ENCODE measurements around the gene HEATR5A.
A peak's percentile ranks its signal among the peaks of the same experiment; 100 is the strongest.
"Not testable (repeated sequence)": the region's sequence is repeated elsewhere in the genome, so short reads cannot be mapped to it uniquely, and the experiment has no call there.

The HEATR5A gene

DNA sequence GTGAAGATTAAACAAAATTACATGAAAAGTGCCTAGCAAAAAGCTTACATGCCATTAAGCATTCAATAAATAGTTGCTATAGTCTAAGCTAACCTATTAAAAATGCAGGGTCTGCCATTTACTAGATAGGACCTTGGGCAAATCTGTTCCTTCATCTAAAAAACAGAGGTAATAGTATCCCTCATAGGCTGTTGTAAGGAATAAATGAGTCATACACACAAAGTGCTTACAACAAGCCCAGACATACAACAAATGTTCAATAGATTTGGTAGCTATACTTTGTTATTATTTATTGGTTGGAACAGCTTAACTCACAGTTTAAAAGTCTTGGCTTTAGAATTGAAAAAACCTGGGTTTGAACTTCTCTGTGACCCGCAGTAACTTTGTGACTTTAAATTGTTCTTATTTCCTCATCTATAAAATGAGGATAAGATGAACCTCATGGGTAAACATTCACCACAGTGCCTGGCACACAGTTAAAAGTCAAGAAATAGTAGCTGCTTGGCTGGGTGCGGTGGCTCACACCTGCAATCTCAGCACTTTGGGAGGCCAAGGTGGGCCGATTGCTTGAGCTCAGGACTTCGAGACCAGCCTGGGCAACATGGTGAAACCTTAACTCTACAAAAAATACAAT lies 24.7 kb downstream of the HEATR5A start:
- H3K27ac ChIP-seq, result no peak overlapping the region
- H3K4me3 ChIP-seq, result no peak overlapping the region

DNA sequence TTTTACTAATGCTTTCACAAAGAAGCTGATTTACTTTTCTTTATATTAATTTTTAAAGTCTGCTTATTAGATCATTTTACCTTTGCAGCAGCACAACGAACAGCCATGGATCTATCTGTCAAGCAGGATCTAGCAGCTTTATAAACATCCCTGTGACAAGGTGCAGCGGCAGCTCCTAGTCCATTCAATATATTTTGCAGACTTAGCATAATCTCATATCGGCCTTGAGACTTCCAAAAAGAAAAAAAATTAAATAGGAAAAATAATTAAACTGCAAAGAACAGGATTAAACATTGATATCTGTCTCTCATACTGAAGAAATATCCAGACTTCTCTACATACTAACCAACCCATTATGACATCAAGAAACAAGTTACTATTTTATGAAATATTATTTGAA lies 25.2 kb downstream of the HEATR5A start:
- Histone ChIP-seq H3K27ac (no peak overlapping the region), H3K4me3 (no peak overlapping the region)

DNA sequence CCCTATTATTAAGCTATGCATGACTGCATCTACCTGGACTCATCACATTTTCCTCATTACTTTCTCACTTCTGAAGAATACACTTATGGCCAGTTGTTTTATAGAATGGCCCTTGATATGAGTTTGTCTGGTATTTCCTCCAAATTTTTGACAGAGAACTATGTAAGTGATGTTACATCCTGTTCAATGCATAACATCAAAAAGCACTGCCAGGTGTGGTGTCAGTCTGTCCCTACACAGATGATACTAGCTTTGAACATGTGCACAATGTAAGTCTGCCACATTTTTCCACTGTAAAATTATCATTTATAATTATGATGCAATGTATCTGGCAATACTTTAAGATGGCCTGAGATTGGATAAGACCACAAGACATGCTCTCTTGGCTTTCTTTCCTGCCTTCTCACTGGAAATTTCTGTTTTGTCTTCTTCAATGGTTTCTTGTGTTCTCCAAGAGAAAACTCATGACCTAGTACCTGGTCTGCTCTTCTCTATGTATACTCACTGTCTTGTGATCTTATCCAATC lies 28.3 kb downstream of the HEATR5A start:
- H3K27ac ChIP-seq, result no peak overlapping the region

DNA sequence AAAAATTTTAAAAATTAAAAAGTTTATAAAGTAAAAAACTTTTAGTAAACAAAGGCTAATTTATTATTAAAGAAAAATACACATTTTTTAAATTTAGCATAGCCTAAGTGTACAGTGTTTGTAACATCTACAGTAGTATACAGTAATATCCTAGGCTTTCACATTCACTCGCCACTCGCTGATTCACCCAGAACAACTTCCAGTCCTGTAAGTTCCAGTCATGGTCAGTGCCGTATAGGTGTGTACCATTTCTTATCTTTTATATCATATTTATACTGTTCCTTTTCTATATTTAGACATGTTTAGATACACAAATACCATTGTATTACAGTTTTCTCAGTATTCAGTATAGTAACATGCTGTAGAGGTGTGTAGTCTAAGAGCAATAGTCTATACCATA lies 28.9 kb downstream of the HEATR5A start:
- H3K4me3 ChIP-seq, result no peak overlapping the region
- H3K27ac ChIP-seq, result no peak overlapping the region

More for the DNA sequence above, 28.3 kb downstream of the HEATR5A start:
- no peak overlapping the region for H3K4me3 ChIP-seq

DNA sequence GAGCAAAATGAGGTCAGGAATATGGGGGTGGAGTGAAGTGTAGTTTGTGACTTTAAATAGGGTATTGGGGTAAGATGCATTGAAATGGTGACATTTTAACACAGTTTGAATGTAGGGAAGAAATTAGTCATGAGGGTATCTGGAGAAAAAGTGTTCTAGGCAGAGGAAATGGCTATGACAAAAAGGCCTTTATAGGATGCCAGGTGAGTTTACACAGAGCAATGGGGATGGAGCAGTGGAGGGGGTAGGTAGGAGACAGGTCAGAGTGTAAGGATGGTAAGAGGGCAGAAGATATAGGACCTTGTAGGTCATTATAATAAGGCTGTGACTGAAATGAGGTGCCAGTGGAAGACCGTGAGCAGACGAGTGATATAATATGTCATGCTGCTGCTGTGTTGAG lies 30.4 kb downstream of the HEATR5A start:
- no peak overlapping the region for H3K4me3 ChIP-seq
- H3K27ac ChIP-seq, result no peak overlapping the region

DNA sequence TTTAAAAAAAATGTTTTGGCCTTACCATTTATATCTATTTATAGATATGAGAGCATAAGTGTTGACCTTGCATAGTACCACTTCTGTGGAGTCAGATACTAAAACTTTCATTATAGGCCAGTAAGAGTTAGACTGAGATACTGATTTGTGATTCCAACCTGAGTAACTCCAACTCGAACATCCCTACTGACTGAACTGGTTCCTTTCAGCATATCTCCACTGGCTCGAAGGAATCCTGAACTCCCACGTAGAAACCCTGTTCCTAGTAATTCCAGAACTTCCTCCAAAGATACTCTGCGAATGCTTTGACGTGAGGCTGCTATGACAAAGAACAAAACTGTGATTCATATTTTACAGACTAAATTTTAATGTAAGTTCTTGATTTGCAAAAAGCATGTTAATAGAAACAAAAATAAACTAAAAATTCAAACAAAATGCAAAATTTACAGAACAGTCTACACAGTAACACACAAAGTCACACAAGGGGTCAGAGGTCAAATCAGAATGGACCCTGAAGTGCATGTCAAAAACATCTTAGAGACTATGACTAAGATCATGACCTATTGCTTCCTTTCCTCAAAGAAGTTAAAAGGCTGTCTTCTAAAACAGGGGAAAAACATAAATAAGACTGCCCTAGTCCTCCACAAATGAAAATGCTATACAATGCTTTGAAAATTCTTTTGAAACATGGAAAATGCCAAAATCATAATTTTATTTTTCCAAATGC lies 31.5 kb downstream of the HEATR5A start:
- Histone ChIP-seq H3K4me3 (no peak overlapping the region), H3K27ac (no peak overlapping the region)

DNA sequence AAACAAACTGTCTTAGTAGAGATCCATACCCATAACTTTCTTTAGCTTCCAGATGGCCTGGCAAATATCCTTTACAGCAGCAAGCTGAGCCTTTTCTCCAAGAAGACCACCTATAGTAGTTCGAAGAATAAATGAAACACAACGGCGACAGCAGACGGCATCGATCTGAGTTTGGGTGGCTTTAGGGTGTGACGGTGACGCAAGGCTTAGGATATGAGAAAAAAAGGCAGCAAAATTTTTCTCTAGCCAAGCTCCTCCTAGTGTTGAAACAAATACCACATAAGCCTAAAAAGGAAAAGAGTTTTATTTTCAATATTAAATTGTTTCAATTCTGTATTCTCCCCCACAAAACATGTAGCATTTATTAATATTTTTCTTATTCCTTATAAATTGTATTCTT lies 33.3 kb downstream of the HEATR5A start:
- H3K27ac ChIP-seq, result no peak overlapping the region
- H3K4me3 ChIP-seq, result no peak overlapping the region

DNA sequence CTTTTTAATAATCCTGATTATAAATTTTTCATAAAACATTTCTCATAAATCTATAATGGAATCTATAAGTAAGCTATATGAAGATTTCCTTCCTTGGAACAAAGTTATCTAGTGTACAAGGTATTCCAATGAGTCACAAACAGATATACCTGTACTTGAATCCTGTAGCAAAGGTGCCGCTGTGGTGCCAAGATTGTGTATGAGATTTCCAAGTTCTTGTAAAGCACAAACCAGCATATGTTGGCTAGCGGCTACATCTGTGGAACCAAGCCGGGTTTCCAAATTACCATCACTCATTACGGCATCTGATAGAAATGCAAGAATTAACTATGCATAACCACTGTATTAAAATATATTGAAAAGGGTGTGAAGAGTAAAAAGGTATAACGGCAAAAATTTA lies 34.1 kb downstream of the HEATR5A start:
- H3K4me3 ChIP-seq, result no peak overlapping the region

DNA sequence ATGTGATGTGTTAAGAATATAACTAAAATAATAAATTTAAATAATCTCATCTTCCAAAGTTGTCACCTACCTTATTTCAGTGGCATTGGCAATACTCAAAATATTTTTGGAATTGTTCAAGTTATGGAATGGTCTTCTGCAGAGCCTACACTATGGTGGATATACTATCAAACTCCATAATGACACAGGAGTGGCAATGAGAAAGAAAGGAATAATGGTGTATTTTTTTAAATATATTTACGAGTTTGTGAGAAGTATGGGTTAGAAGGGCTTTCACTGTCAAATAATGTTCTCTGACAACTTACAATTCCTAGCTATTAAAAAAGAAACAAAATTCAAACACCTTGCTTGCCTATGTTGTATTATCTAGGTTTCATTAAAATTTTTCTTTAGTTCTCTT lies 38.1 kb downstream of the HEATR5A start:
- no peak overlapping the region for H3K4me3 ChIP-seq

More for the DNA sequence above, 34.1 kb downstream of the HEATR5A start:
- no peak overlapping the region for H3K27ac ChIP-seq

DNA sequence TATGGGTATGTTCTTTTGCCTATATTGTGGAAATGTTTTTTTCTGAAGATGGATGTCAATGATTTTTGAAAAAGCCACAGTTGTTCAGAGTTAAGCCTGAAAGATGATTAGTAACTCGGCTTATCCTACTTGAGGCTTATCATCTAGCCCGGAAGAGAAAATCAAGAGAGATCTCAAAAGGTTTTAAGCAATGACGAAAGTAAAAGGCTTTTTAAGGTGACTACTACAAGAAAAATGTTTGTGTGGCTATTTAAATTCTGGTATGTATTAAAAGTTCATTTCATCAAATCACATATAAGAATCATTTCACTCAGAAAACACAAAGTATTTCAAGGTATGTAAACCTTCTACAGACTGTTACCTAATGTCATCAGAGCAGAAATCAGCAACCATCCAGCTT lies 40.2 kb downstream of the HEATR5A start:
- H3K4me3 ChIP-seq, result no peak overlapping the region
- no peak overlapping the region for H3K27ac ChIP-seq

More for the DNA sequence above, 38.1 kb downstream of the HEATR5A start:
- no peak overlapping the region for H3K27ac ChIP-seq

DNA sequence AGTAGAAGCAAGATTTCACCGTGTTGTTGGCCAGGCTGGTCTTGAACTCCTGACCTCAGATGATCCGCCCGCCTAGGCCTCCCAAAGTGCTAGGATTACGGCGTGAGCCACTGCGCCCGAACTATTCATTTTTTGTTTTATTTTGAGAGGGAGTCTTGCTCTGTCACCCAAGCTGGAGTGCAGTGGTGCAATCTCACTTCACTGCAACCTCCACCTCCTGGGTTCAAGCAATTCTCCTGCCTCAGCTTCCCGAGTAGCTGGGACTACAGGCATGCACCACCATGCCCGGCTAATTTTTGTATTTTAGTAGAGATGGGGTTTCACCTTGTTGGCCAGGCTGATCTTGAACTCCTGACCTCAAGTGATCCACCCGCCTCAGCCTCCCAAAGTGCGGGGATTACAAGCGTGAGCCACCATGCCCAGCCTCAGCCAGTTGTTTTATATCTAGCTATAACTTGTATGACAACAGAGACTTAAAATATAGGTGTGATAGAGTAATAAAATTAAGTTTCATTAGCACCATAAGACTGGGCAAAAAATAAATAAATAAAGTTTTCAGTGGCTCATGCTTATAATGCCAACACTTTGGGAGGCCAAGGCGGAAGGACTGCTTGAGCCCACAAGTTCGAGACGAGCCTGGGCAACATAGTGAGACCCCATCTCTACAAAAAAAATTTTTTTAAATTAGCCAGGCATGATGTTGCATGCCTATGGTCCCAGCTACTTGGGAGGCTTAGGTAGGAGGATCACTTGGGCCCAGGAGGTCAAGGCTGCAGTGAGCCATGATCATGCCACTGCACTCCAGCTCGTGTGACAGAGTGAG lies 41.0 kb downstream of the HEATR5A start:
- H3K27ac ChIP-seq, H3K4me3 ChIP-seq: not testable (repeated sequence)

DNA sequence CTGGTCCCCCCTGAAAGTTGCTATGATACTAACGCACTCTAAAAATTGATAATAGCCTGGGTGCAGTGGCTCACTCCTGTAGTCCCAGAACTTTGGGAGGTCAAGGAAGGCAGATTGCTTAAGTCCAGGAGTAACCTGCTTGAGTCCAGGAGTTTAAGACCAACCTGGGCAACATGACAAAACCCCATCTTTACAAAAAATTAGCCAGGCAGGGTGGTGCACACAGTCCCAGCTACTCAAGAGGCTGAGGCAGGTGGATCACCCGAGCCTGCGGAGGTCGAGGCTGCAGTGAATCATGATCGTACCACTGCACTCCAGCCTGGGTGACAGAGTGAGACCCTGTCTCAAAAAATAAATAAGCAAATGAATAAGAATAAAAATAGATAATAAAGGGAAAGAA lies 42.9 kb downstream of the HEATR5A start:
- no peak overlapping the region for H3K27ac ChIP-seq
- no peak overlapping the region for H3K4me3 ChIP-seq

DNA sequence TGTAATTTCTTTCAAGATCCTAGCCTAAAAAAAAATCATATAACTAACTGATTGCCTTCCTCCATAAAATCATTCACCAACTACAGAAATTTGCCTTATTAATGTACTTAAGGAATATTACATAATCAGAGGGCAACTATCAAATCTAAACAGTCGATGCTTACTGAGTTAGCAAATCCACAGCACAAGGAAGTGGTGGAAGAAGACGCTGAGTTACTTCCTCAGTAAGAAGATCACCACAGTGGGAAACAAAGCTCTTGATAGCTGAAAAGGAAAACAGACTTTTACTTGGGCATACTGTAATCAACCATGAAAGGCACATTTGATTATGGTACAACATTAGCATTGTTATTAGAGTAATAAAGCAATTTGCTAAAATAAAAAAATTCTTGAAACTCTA lies 48.7 kb downstream of the HEATR5A start:
- Histone ChIP-seq H3K27ac (peak overlapping the region in 1 of 21 experiments; percentile 18), H3K4me3 (no peak overlapping the region)

DNA sequence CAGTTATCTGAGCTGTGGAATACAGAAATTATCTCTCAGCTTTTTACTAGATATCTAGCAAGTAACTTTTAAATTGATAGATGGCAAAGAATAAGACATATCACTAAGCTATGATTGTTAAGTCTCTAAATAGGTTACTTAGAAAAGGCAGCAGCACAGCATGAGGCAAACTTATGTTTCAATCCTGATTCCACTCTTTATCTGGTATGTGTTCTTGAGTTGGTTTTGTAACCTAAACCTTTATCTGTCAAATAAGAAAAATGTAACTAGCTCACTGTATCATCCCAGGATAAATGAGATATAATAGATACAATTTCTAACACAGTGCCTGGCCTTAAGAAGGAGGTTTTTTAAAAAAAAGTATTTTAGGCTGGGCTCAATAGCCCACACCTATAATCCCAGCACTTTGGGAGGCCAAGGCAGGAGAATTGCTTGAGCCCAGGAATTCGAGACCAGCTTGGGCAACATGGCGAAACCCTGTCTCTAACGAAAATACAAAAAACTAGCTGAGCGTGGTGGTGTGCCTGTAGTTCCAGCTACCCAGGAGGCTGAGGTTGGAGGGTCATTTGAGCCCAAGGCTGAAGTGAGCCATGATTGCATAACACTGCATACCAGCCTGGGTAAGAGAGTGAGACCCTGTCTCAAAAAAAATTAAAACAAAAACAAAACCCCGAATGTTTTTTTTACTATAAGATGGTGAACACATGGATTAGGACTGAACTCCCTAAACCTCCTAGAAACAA lies 56.8 kb downstream of the HEATR5A start:
- Histone ChIP-seq H3K4me3 (no peak overlapping the region), H3K27ac (no peak overlapping the region)

DNA sequence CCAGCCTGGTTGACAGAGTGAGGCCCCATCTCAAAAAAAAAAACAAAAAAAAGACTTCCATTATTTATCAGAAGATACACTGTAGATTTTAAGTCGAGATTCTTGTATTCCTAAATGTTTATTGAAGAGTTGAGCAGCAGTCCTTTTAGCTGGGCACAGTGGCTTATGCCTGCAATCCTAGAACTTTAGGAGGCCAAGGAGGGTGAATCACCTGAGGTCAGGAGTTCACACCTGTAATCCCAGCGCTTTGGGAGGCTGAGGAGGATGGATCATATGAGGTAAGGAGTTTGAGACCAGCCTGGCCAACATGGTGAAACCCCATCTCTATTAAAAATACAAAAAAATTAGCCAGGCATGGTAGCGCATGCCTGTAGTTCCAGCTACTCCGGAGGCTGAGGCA lies 57.6 kb downstream of the HEATR5A start:
- H3K4me3 ChIP-seq, result no peak overlapping the region
- no peak overlapping the region for H3K27ac ChIP-seq

DNA sequence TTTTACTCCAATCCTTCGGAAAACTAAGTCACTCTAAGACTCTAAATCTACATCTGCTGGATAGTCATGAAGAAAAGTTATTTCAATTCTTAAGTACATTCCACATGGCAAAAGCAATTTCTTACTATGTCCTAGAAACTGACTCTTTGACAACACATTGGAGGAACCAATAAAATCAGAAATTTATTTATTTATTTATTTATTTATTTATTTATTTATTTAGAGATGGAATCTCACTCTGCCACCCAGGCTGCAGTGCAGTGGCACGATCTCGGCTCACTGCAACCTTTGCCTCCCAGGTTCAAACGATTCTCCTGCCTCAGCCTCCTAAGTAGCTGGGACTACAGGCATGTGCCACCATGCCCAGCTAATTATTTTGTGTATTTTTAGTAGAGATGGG lies 58.6 kb downstream of the HEATR5A start:
- H3K27ac ChIP-seq, result not testable (repeated sequence)

DNA sequence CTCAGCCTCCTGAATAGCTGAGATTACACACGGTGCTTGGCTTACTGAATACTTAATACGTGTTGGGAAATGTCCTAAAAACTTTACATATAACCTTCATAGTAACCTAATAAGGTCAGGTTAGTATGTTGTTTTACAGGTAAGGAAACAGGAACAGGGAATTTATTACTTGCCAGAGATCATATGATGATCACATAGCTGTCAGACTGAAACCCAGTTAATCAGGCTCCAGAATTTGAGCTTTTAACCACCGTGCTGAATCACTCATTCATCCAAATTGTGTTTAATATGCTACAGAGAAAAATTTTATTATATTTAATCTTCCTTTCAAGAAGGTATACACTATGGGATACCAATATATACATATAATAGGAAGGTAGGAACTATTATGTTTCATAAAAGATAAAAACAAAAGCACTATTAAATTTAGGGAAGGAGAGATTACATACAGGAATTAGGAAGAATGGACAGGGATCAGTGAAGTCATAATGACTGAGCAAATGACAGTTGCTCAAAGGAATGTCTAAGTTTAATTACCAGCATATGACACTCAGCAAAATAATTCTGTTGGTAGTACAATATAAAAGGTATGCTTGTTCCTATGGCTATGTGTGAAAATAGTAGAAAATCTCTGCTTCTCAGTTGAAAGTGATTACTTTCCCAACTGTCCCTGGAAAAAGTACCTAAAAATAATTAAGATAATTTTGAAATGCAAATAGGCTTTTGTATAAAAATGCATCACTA lies 59.3 kb downstream of the HEATR5A start:
- Histone ChIP-seq H3K4me3 (no peak overlapping the region), H3K27ac (peak overlapping the region in 4 of 21 experiments; percentile 11 to 47 (median 18))

More for the DNA sequence above, 58.6 kb downstream of the HEATR5A start:
- not testable (repeated sequence) for H3K4me3 ChIP-seq

DNA sequence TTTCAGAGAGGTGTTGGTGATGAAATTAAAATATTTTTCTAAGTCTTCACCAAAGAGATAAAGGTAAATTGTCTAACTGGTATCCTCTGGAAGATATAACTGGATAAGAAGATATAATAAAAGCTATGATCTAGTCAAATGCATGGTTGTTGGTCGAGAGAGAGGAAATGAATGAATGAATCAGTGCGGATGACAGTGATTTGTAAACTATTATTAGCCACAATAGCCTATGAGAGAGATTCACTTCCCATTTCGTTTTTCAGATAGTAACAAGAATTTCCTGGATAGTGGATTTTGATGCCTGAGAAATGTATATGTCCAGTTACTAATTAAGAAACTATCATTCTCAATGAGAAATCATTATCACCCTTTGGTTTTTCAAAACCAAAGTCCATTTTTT lies 63.1 kb downstream of the HEATR5A start:
- no peak overlapping the region for H3K27ac ChIP-seq
- no peak overlapping the region for H3K4me3 ChIP-seq

DNA sequence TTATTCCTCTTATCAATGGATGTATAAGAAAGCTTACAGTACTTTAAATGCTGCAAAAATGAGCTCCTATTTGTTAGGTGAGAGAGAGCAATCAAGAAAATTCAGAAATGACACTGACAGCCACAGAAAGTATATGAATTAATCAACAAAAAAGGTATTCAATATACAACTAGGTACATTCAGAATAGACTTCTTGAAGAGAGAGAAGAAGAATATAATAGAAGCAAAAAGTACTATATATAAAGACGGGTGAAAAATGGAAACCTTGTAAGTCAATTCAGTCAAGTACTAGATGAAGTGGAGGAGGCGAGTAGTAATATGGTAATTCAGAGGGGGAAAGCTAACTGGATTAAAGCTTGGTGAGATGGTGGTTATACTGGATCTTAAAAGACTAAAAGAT lies 74.3 kb downstream of the HEATR5A start:
- H3K4me3 ChIP-seq, result no peak overlapping the region
- H3K27ac ChIP-seq, result no peak overlapping the region
